Superior temporal gyrus (tissue), 1 donor: ENCODE measurements around the gene RCN2.

Source experiments
- DNase-seq: peaks from one replicate; pipeline ENCODE4 v3.0.0-alpha.2; 2016; ENCODE audit errors: extremely low spot score

The RCN2 gene

GRCh38 chr15:76973906-76974305, 42.4 kb downstream of the RCN2 start:
- no peak for DNase-seq

GRCh38 chr15:76974456-76975036, 43.0 kb downstream of the RCN2 start:
- DNase-seq: no peak

GRCh38 chr15:76976141-76976540, 44.6 kb downstream of the RCN2 start:
- DNase-seq: no peak

GRCh38 chr15:76976572-76977270, 45.2 kb downstream of the RCN2 start:
- no peak for DNase-seq

GRCh38 chr15:76978522-76979330, 47.2 kb downstream of the RCN2 start:
- no peak for DNase-seq

GRCh38 chr15:76979331-76979925, 47.9 kb downstream of the RCN2 start:
- DNase-seq: no peak

- no peak for DNase-seq
Measured at GRCh38 chr15:76979996-76980520, 48.5 kb downstream of the RCN2 start.

- no peak for DNase-seq
Measured at GRCh38 chr15:76982356-76982755, 50.8 kb downstream of the RCN2 start.

- no peak for DNase-seq
Measured at GRCh38 chr15:76982756-76983155, 51.2 kb downstream of the RCN2 start.

- no peak for DNase-seq
Measured at GRCh38 chr15:76983590-76984375, 52.2 kb downstream of the RCN2 start.

- DNase-seq: no peak
Measured at GRCh38 chr15:76986743-76987142, 55.2 kb downstream of the RCN2 start.

- DNase-seq: no peak
Measured at GRCh38 chr15:76987276-76987675, 55.7 kb downstream of the RCN2 start.

GRCh38 chr15:76987896-76988860, 56.6 kb downstream of the RCN2 start:
- DNase-seq: no peak

GRCh38 chr15:76988867-76989780, 57.6 kb downstream of the RCN2 start:
- no peak for DNase-seq

GRCh38 chr15:76991048-76991447, 59.5 kb downstream of the RCN2 start:
- no peak for DNase-seq

- DNase-seq: no peak
Measured at GRCh38 chr15:76991741-76992645, 60.4 kb downstream of the RCN2 start.

GRCh38 chr15:76993114-76993725, 61.7 kb downstream of the RCN2 start:
- DNase-seq: no peak

GRCh38 chr15:76994001-76994400, 62.5 kb downstream of the RCN2 start:
- no peak for DNase-seq
